EL (cell line): ENCODE measurements around the gene ZBED6.
"Not testable (repeated sequence)": the region's sequence is repeated elsewhere in the genome, so short reads cannot be mapped to it uniquely, and the experiment has no call there.

Source experiments
- DNase-seq: peaks from one replicate; pipeline ENCODE4 v3.0.0-alpha.2; 2016

The ZBED6 gene

DNA sequence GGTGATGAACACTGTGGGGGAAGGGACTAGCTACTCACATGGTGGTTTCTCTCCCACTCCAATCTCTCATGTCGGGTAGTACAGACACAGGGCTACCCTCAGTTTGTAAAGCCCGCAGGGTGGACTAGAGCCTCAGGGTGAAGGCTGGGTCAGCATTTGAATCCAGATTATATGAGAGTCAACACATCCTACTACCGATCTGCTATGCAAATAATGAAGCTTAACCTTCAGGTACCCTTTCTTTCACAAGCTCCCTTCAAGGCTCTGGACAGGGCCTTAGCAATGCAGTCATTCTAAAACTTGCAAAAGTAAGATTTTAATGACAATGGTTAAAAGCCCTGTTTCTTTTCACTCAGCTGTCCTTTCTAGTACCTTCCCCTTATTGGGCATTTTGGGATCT, 5.5 kb upstream of the ZBED6 start:
- DNase-seq = no peak

GRCh38 chr1:203791498-203791897, 3.9 kb upstream of the ZBED6 start:
- DNase-seq = peak; percentile 29

DNA sequence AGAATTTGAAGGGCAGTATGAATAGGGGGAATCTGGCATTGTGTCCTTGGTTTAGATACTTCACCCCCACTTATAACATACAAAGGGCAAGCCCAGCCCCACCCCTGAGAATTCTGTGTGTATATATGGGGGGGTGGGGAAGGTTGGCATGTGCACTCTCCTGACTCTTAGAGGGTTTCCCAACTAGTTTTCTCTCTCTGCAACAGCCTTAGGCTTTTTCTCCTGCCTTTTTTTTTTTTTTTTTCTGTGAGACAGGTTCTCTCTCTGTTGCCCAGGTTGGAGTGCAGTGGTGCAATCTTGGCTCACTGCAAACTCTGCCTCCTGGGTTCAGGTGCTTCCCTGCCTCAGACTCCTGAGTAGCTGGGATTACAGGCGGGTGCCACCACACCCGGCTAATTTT, 2.9 kb upstream of the ZBED6 start:
- no peak for DNase-seq

DNA sequence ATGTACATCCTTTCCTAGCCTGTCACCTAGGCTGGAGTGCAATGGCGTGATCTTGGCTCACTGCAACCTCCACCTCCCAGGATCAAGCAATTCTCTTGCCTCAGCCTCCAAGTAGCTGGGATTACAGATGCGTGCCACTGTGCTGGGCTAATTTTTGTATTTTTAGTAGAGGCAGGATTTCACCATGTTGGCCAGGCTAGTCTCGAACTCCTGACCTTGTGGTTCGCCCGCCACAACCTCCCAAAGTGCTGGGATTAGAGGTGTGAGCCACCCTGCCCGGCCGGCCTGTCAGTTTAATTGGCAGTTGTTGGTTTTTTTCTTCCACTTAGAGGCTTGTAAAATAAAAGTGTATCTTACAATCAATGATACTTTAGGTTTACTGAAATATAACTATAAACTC, 1.9 kb upstream of the ZBED6 start:
- DNase-seq = not testable (repeated sequence)

GRCh38 chr1:203794764-203795440, 521 bp upstream of the ZBED6 start:
- no peak for DNase-seq

DNA sequence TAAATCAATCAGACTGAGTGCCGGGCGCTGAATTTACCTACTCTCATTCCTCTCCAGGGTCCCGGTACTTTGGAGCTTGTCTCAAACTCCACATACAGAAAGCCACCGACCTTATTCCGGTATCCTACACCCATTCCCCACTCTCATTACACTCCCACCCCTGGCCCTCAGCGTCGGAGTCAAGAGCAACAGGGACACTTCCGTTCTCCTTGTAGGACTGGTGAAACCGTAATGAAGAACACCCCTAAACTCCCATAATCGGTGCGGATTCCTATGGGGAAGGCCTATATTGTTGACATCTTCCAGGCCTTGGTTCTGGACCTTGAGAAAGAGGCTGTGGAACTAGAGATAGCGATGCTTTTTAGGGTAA, 798 bp downstream of the ZBED6 start:
- peak; percentile 52 for DNase-seq

- no peak for DNase-seq
Observed at GRCh38 chr1:203797216-203797615, 1.8 kb downstream of the ZBED6 start.

GRCh38 chr1:203797948-203798655, 2.7 kb downstream of the ZBED6 start:
- DNase-seq = peak; percentile 70

DNA sequence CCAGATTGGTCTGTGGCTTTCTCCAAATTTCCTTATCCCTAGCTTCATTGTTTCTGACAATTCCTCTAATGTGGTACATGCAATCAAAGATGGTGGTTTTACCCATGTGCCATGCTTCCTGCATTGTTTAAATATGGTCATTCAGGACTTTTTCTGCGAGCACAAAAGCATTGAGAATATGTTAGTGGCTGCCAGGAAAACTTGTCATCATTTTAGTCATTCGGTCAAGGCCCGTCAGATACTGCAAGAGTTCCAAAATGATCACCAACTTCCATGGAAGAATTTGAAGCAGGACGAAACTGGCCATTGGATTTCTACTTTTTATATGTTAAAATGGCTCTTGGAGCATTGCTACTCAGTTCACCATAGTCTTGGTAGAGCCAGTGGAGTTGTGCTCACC, 3.7 kb downstream of the ZBED6 start:
- no peak for DNase-seq

DNA sequence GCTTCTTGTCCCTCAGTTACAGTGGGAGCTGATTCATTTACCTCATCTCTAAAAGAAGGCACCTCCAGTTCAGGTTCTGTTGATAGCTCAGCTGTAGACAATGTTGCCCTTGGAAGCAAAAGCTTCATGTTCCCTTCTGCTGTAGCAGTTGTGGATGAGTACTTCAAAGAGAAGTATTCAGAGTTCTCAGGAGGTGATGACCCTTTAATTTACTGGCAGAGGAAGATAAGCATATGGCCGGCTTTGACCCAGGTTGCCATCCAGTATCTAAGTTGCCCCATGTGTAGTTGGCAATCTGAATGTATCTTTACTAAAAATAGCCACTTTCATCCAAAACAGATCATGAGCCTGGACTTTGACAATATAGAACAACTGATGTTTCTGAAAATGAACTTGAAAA, 4.5 kb downstream of the ZBED6 start:
- DNase-seq = no peak

GRCh38 chr1:203805689-203806088, 10.3 kb downstream of the ZBED6 start:
- DNase-seq = no peak

- peak; percentile 89 for DNase-seq
Observed at GRCh38 chr1:203807196-203807595, 11.8 kb downstream of the ZBED6 start.

GRCh38 chr1:203813581-203814341, 18.3 kb downstream of the ZBED6 start:
- no peak for DNase-seq

- DNase-seq = no peak
Observed at GRCh38 chr1:203818399-203818798, 23.0 kb downstream of the ZBED6 start.

GRCh38 chr1:203823306-203823705, 27.9 kb downstream of the ZBED6 start:
- DNase-seq = no peak

DNA sequence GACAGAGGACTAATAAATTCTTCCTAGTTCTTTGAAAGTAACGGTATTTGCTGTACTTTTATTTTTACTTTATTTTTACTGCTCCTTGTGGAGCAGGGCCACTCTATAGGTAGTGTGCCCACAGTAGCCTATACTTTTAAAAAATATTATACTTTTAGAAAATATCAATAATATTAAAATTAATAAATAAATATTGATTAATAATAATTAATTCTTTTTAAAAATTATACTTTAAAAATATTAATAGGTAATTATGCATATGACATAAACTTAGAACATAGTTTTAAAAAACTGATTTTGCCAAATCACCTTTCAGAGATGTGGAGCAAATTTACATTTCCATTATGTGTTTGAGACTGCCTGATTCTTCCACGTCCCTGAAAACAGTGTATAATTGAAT, 30.8 kb downstream of the ZBED6 start:
- DNase-seq = no peak

- DNase-seq = no peak
Observed at GRCh38 chr1:203828002-203828401, 32.6 kb downstream of the ZBED6 start.

DNA sequence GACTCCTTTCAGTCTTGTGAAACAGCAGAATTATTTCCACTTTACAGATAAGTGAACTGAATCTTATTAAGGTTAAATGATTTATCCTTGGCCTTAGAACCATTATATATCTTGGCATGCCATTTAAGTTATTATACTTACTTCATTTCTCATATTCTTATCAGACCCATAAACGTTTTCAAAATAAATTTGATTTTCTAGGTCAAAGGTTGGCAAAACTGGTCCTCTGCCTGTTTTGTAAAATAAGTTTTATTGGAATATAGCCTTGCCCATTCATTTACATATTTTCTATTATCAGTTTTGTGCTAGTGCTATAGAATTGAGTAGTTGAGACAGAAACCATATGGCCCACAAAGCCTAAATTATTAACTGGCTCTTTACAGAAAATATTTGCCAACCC, 33.1 kb downstream of the ZBED6 start:
- DNase-seq = no peak

GRCh38 chr1:203829247-203829646, 33.8 kb downstream of the ZBED6 start:
- not testable (repeated sequence) for DNase-seq

- no peak for DNase-seq
Observed at GRCh38 chr1:203835476-203835875, 40.1 kb downstream of the ZBED6 start.

- DNase-seq = peak; percentile 56
Observed at GRCh38 chr1:203839081-203839480, 43.7 kb downstream of the ZBED6 start.

DNA sequence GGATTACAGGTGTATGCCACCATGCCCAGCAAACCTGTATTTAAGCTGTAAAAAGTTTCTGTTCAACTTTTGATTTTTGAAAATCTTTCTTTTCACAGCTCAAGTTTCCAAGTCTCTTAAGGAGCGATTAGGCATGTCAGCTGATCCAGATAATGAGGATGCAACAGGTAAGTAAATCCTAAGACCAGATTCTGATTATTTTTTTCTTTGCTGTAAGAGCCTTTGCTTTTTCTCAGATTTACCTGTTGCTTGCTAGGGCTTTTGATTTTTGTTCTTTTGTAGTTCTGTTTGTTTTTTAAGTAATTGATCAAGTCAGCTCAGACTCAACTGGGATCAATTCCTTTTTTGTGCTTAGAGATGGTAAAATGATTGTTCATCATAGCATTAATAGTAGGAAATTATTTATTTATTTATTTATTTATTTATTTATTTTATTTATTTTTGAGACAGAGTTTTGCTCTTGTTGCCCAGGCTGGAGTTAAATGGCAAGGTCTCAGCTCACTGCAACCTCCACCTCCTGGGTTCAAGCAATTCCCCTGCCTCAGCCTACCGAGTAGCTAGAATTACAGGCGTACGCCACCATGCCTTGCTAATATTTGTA, 44.9 kb downstream of the ZBED6 start:
- DNase-seq = no peak

- DNase-seq = no peak
Observed at GRCh38 chr1:203842559-203842876, 47.1 kb downstream of the ZBED6 start.

DNA sequence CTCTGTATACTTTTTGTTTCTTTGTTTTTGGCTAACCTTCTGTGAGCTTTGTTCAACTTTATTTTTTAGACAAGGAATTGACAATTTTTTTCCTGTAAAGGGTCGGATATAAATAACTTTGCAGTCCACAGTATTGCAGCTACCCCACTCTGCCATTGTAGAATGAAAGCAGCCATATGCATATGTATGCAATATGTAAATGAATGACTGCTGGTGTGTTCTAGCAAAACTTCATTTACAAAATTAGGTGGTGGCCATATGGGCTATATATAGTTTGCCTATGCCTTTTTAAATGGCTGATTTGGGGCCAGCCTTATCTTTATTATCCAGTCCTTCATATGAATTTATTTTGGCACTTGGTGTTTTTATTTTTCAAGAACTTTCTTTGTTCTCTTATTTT, 48.0 kb downstream of the ZBED6 start:
- no peak for DNase-seq
